Neutrophil (primary cell): Measurements from ENCODE around the gene MX1.

Experiments
- H3K27ac ChIP-seq: fragments of 200-600 bp; sonication (generic); 2 replicates; pipeline ENCODE4 v1.5.1; 2016; ENCODE audit warnings: mild to moderate bottlenecking, moderate library complexity
- H3K27me3 ChIP-seq: fragments of 200-600 bp; sonication (generic); 2 replicates; pipeline ENCODE4 v1.6.0; 2016; ENCODE audit warnings: mild to moderate bottlenecking
- H3K36me3 ChIP-seq: fragments of 200-600 bp; sonication (generic); 2 replicates; pipeline ENCODE4 v1.5.1; 2017
- H3K4me1 ChIP-seq, 2 experiments: fragments of 200-600 bp in 1 of 2; sonication (generic) in 1 of 2; 1 replicate in 1 of 2; 2 replicates in 1 of 2; pipeline versions ENCODE4 v1.5.1 to v1.6.1; 2013 to 2016; ENCODE audit warnings: low read depth in 1 of 2, low read length in 1 of 2, mild to moderate bottlenecking in 1 of 2, moderate library complexity in 1 of 2; ENCODE audit not compliant: control insufficient read depth in 1 of 2, insufficient read depth in 1 of 2
- H3K4me3 ChIP-seq, 2 experiments: fragments of 200-600 bp in 1 of 2; sonication (generic) in 1 of 2; 1 replicate in 1 of 2; 2 replicates in 1 of 2; pipeline ENCODE4 v1.5.1; 2013 to 2016; ENCODE audit warnings: low read depth in 1 of 2, low read length in 1 of 2, mild to moderate bottlenecking in 1 of 2, moderate library complexity in 1 of 2
- H3K9me3 ChIP-seq: fragments of 200-600 bp; sonication (generic); 2 replicates; pipeline ENCODE4 v1.5.1; 2016
- TF ChIP-seq, protein P1 (sequence below): fragments of 200-600 bp; sonication (generic); IDR thresholded peaks from 2 replicates; pipeline ENCODE4 v1.5.1; 2016; ENCODE audit warnings: antibody characterized with exemption

MX1 gene

DNA sequence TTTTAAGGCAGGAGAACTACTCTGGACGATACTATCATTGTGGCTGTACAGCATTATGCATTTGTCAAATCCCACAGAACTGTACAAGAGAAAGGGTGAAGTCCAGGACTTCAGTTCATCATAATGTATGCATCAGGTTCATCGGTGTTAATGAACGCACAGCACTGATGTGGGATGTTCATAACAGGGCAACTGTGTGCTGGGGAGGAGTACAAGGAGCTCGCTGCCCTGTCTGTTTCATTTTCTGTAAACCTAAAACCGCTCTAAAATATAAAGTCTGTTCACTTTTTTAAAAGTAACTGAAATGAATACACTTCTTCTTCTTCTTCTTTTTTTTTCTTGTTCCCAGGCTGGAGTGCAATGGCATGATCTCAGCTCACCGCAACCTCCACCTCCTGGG, 56.9 kb downstream of the MX1 start:
- Histone ChIP-seq H3K4me3 (no peak overlapping the region), H3K27ac (no peak overlapping the region), H3K27me3 (peaks cover 34% of the 10 kb centered on the region), H3K4me1 (no peaks in the 10 kb centered on the region), H3K36me3 (no peaks in the 10 kb centered on the region), H3K9me3 (no peaks in the 10 kb centered on the region)
- TF ChIP-seq, protein P1, sequence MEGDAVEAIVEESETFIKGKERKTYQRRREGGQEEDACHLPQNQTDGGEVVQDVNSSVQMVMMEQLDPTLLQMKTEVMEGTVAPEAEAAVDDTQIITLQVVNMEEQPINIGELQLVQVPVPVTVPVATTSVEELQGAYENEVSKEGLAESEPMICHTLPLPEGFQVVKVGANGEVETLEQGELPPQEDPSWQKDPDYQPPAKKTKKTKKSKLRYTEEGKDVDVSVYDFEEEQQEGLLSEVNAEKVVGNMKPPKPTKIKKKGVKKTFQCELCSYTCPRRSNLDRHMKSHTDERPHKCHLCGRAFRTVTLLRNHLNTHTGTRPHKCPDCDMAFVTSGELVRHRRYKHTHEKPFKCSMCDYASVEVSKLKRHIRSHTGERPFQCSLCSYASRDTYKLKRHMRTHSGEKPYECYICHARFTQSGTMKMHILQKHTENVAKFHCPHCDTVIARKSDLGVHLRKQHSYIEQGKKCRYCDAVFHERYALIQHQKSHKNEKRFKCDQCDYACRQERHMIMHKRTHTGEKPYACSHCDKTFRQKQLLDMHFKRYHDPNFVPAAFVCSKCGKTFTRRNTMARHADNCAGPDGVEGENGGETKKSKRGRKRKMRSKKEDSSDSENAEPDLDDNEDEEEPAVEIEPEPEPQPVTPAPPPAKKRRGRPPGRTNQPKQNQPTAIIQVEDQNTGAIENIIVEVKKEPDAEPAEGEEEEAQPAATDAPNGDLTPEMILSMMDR = no peak

DNA sequence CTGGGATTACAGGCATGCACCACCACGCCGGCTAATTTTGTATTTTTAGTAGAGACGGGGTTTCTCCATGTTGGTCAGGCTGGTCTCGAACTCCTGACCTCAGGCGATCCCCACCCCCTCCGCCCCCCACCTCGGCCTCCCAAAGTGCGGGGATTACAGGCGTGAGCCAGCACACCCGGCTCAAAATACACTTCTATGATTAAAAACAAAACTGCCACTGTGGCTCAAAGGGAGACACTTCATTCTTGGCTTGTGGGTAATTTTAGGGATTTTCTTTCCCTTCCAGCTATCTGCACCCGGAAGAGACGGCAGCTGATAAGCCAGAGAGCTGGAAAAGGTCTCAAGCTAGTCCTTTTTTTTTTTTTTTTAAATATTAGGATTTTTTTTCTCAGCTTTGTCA, 57.4 kb downstream of the MX1 start:
- H3K4me3 ChIP-seq = no peak overlapping the region
- H3K27ac ChIP-seq = no peak overlapping the region
- no peaks in the 10 kb centered on the region for H3K4me1 ChIP-seq
- H3K36me3 ChIP-seq = no peaks in the 10 kb centered on the region
- TF ChIP-seq, protein P1 = no peak
- peaks cover 29% of the 10 kb centered on the region for H3K27me3 ChIP-seq
- H3K9me3 ChIP-seq = no peaks in the 10 kb centered on the region

DNA sequence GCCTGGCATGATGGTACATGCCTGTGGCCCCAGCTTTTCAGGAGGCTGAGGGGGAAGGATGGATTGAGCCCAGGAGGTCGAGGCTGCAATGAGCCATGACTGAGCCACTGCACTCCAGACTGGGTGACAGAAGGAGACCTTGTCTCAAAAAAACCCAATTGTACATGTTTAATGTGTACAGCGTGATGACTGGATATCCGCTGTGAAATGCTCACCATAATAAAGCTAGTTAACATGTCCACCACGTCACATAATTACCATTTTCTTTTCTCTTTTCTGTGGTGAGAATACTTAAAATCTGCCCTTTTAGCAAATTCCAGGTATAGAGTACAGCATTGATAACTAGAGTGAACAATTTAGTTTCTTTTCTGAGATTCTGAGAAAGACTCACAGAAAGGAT, 57.9 kb downstream of the MX1 start:
- Histone ChIP-seq H3K4me1 (no peaks in the 10 kb centered on the region), H3K36me3 (no peaks in the 10 kb centered on the region), H3K4me3 (no peak overlapping the region), H3K27me3 (peaks cover 24% of the 10 kb centered on the region), H3K27ac (no peak overlapping the region), H3K9me3 (no peaks in the 10 kb centered on the region)
- TF ChIP-seq, protein P1 = no peak

DNA sequence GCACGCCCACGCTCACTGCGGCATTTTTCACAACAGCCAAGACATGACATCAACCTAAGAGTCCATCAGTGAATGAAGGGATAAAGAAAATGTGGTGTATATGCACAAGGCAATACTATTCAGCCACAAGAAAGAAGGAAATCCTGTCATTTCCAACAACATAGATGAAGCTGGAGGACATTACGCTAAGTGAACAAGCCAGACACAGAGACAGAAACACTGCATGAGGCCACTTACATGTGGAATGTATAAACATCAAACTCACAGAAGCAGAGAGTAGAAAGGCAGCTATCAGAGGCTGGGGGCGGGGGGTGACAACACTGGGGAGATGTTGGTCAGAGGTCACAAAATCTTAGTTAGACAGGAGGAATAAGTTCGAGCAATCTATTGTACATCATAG, 61.0 kb downstream of the MX1 start:
- no peaks in the 10 kb centered on the region for H3K36me3 ChIP-seq
- no peak overlapping the region for H3K27ac ChIP-seq
- H3K27me3 ChIP-seq = peaks cover 10% of the 10 kb centered on the region
- H3K9me3 ChIP-seq = no peaks in the 10 kb centered on the region
- no peak overlapping the region for H3K4me3 ChIP-seq
- TF ChIP-seq, protein P1 = no peak
- H3K4me1 ChIP-seq = no peaks in the 10 kb centered on the region

DNA sequence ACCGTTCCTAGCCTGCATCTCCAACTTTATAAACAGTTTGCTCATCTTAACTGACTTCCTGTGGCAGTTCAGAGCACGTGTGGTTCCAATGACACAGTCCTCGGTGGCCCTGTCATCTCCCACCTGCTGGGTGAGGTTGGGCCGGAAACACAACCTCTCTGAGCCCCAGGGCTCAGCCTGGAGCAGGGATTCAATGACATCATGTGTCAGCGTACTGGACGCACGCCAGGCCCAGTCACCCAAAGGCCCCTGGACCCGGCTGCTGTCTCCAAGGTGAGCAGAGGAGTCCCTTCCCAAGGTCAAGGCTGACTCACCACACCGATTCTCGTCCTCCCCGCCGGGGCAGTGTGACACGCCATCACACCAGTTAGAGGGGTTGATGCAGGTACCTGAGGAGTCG, 62.0 kb downstream of the MX1 start:
- H3K27ac ChIP-seq = no peak overlapping the region
- H3K4me1 ChIP-seq = no peaks in the 10 kb centered on the region
- H3K9me3 ChIP-seq = no peaks in the 10 kb centered on the region
- TF ChIP-seq, protein P1 = no peak
- H3K36me3 ChIP-seq = no peaks in the 10 kb centered on the region
- peaks cover 14% of the 10 kb centered on the region for H3K27me3 ChIP-seq
- H3K4me3 ChIP-seq = no peak overlapping the region

DNA sequence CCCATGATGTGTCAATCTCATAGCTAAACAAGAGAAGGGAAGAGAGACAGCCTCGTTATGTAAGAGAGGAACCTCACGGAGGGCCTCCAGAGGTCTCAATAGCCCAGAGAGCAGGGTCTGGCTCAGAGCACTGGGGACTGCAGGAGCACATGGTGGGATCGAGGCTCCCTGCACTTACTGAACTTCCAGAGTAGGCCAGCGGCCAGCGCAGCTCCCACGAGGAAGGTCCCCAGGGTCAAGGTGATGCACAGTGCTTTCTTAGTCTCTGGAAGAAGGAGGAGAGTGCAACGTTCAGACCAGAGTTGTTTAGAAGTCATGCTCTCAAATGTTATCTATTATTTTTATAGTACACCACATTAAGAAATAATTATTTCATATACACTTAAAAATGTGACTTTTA, 63.3 kb downstream of the MX1 start:
- TF ChIP-seq, protein P1 = no peak
- Histone ChIP-seq H3K4me3 (no peak overlapping the region), H3K27me3 (peaks cover 12% of the 10 kb centered on the region), H3K4me1 (no peaks in the 10 kb centered on the region), H3K27ac (no peak overlapping the region), H3K36me3 (no peaks in the 10 kb centered on the region), H3K9me3 (no peaks in the 10 kb centered on the region)
